ENCODE data around the gene GSG1L.

GRCh38 chr16:27870116-27870798 lies 193.3 kb downstream of the GSG1L start:
- TF ChIP-seq, protein P1, sequence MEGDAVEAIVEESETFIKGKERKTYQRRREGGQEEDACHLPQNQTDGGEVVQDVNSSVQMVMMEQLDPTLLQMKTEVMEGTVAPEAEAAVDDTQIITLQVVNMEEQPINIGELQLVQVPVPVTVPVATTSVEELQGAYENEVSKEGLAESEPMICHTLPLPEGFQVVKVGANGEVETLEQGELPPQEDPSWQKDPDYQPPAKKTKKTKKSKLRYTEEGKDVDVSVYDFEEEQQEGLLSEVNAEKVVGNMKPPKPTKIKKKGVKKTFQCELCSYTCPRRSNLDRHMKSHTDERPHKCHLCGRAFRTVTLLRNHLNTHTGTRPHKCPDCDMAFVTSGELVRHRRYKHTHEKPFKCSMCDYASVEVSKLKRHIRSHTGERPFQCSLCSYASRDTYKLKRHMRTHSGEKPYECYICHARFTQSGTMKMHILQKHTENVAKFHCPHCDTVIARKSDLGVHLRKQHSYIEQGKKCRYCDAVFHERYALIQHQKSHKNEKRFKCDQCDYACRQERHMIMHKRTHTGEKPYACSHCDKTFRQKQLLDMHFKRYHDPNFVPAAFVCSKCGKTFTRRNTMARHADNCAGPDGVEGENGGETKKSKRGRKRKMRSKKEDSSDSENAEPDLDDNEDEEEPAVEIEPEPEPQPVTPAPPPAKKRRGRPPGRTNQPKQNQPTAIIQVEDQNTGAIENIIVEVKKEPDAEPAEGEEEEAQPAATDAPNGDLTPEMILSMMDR (IDR thresholded peaks at IDR 0.05), result no peak
- no peak for TF ChIP-seq POLR2AphosphoS5 (IDR thresholded peaks at IDR 0.05)
